Measurements from ENCODE around the gene HYAL3. TPM values are rescaled to one million over a fixed set of nuclear protein-coding genes. Genes with fewer than 3 reads are reported as not detected.

HYAL3 gene
- total RNA-seq, 1 donor from 2014 or later: 6.9 TPM

DNA sequence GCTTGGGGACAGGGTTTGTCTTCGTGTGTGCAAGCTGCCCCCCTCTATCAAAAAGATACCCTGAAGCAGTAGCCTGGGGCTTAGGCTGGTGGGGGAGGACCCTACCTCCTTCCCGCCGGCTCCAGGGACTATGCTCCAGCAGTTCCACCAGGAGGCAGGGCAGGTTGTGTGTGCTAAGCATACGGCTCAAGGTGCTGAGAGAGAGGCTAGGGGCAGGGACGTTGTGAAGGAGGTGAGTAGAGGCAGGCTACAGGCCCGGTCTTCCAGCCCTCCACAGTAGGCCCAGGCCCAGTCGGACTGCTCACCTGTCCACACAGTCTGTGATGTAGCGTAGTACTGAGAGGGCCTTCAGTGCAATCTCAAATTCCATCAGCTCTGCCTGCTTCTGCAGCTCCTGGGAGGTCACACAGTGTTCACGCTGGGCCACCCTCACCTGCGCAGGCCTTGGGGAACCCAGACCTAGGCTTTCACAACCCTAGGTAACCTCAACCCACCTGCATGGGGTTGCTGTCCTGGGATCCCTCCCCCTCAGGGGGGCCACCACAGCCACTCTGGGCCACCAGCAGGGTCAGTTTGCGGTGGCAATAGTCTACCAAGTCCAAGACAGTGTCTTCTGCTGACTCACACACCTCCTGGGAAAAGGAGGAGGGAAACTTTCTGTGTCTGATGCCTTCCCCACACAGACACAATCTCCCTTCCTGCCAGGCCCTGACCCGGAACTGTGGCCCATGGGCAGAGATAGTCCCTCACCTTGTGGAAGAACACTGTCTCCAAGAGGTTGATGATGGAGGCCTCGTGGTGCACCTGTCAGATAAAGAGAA, 43.8 kb upstream of the HYAL3 start:
- no peaks in the 10 kb centered on the region for H3K27me3 ChIP-seq (ENCODE audit: insufficient read depth, low read length)

DNA sequence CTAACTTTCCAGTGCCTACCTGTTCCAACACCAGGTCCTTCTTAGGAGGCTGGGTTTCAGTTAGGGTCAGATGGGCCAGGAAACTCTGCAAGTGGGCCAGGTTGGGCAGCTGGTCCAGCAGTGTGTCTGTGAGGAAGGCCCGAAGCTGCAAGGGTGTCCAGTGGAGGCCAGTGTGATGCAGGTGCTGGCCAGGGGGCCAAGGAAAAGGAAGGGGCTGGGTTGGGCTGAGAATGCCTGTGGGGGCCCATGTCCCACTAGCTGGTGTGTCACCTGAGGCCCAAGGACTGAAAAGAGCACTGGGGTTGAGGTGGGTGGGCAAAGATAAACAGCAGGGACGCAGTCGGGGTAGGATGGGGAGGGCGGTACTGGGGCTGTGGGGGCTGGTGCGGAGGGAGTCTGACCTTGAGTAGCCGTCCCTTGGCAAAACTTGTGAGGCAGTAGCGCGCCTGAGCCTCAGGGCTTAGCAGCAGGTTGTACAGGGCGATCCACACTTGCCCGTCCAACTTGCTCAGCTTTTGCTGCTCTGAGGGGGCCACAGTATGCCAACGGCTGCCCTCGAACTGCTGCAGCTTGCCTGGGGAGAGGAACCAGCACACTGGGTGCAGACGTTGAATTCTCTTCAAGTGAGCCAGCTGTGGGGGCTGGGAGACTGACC, 42.9 kb upstream of the HYAL3 start:
- no peak for DNase-seq (ENCODE audit: low read depth)
- Mint-ChIP-seq H3K27ac (ENCODE audit: unreplicated experiment) (no peak overlapping the region), H3K27me3 (ENCODE audit: low read depth, unreplicated experiment) (peaks cover 36% of the 10 kb centered on the region), H3K4me1 (ENCODE audit: low read depth, unreplicated experiment) (peaks cover 10% of the 10 kb centered on the region), H3K4me3 (ENCODE audit: unreplicated experiment) (no peak overlapping the region), H3K9me3 (ENCODE audit: unreplicated experiment) (peaks cover 6% of the 10 kb centered on the region), H3K36me3 (ENCODE audit: low read depth, unreplicated experiment) (no peaks in the 10 kb centered on the region)
- H3K9ac ChIP-seq (ENCODE audit: low read length): no peak overlapping the region
- H2AFZ ChIP-seq (ENCODE audit: low read depth, low read length): no peak overlapping the region
- no peaks in the 10 kb centered on the region for H3K36me3 ChIP-seq (ENCODE audit: insufficient read depth, low read length)
- H3K27me3 ChIP-seq (ENCODE audit: insufficient read depth, low read length): no peaks in the 10 kb centered on the region
- no peaks in the 10 kb centered on the region for H3K79me2 ChIP-seq (ENCODE audit: insufficient read depth, low read length)
- no peak overlapping the region for H3K4me2 ChIP-seq (ENCODE audit: low read length)
- no peaks in the 10 kb centered on the region for H4K20me1 ChIP-seq (ENCODE audit: insufficient read depth, low read length)
- no peak overlapping the region for H3K4me3 ChIP-seq (ENCODE audit: insufficient read depth, low read depth, low read length)
- FAIRE-seq: no peak
- peaks cover 24% of the 10 kb centered on the region for H3K4me1 ChIP-seq (ENCODE audit: insufficient read depth, low read length)
- no peaks in the 10 kb centered on the region for H3K9me3 ChIP-seq (ENCODE audit: insufficient read depth, low read depth, low read length)
- no peak overlapping the region for H3K27ac ChIP-seq (ENCODE audit: low read depth, low read length)
- TF ChIP-seq EZH2 (IDR thresholded peaks at IDR 0.05; ENCODE audit: insufficient read depth, low read length): no peak
- TF ChIP-seq, protein P1, sequence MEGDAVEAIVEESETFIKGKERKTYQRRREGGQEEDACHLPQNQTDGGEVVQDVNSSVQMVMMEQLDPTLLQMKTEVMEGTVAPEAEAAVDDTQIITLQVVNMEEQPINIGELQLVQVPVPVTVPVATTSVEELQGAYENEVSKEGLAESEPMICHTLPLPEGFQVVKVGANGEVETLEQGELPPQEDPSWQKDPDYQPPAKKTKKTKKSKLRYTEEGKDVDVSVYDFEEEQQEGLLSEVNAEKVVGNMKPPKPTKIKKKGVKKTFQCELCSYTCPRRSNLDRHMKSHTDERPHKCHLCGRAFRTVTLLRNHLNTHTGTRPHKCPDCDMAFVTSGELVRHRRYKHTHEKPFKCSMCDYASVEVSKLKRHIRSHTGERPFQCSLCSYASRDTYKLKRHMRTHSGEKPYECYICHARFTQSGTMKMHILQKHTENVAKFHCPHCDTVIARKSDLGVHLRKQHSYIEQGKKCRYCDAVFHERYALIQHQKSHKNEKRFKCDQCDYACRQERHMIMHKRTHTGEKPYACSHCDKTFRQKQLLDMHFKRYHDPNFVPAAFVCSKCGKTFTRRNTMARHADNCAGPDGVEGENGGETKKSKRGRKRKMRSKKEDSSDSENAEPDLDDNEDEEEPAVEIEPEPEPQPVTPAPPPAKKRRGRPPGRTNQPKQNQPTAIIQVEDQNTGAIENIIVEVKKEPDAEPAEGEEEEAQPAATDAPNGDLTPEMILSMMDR (IDR thresholded peaks at IDR 0.05; ENCODE audit: insufficient read depth, low read depth, low read length): no peak

More for the DNA sequence above, 43.8 kb upstream of the HYAL3 start:
- H4K20me1 ChIP-seq (ENCODE audit: insufficient read depth, low read length): peaks cover 4% of the 10 kb centered on the region
- Mint-ChIP-seq H3K36me3 (ENCODE audit: low read depth, unreplicated experiment) (no peaks in the 10 kb centered on the region), H3K4me1 (ENCODE audit: low read depth, unreplicated experiment) (peaks cover 9% of the 10 kb centered on the region), H3K4me3 (ENCODE audit: unreplicated experiment) (no peak overlapping the region), H3K27ac (ENCODE audit: unreplicated experiment) (no peak overlapping the region), H3K27me3 (ENCODE audit: low read depth, unreplicated experiment) (peaks cover 36% of the 10 kb centered on the region), H3K9me3 (ENCODE audit: unreplicated experiment) (peaks cover 6% of the 10 kb centered on the region)
- H3K9me3 ChIP-seq (ENCODE audit: insufficient read depth, low read depth, low read length): no peaks in the 10 kb centered on the region
- DNase-seq (ENCODE audit: low read depth): no peak
- no peak overlapping the region for H3K9ac ChIP-seq (ENCODE audit: low read length)
- no peak for TF ChIP-seq EZH2 (IDR thresholded peaks at IDR 0.05; ENCODE audit: insufficient read depth, low read length)
- TF ChIP-seq, protein P1 (IDR thresholded peaks at IDR 0.05; ENCODE audit: insufficient read depth, low read depth, low read length): no peak
- peaks cover 18% of the 10 kb centered on the region for H3K4me1 ChIP-seq (ENCODE audit: insufficient read depth, low read length)
- H2AFZ ChIP-seq (ENCODE audit: low read depth, low read length): no peak overlapping the region
- H3K36me3 ChIP-seq (ENCODE audit: insufficient read depth, low read length): no peaks in the 10 kb centered on the region
- no peak for FAIRE-seq
- no peak overlapping the region for H3K4me3 ChIP-seq (ENCODE audit: insufficient read depth, low read depth, low read length)
- no peak overlapping the region for H3K4me2 ChIP-seq (ENCODE audit: low read length)
- H3K79me2 ChIP-seq (ENCODE audit: insufficient read depth, low read length): no peaks in the 10 kb centered on the region
- H3K27ac ChIP-seq (ENCODE audit: low read depth, low read length): no peak overlapping the region

All from astrocyte (in vitro differentiated cells and primary cell).